Tibial nerve (tissue), 4 donors: Measurements from ENCODE around the gene C3orf22. TPM values are rescaled to one million over a fixed set of nuclear protein-coding genes. Genes with fewer than 3 reads are reported as not detected.

Source experiments
- DNase-seq, 2 donors: peaks; one replicate each; pipeline ENCODE4 v3.0.0-alpha.2; 2019; ENCODE audit warnings: low spot score in 2 of 2
- H3K27ac ChIP-seq, 4 donors: fragments of 200-600 bp; sonication (generic) in 3 of 4; one replicate each; pipeline ENCODE4 v1.5.1; 2017 to 2019; ENCODE audit warnings: mild to moderate bottlenecking in 1 of 4
- H3K27me3 ChIP-seq, 2 donors: fragments of 200-600 bp; sonication (generic) in 1 of 2; one replicate each; pipeline versions ENCODE4 v1.5.1 to v1.6.0; 2017 to 2019
- H3K36me3 ChIP-seq, 3 donors: fragments of 200-600 bp; sonication (generic); one replicate each; pipeline ENCODE4 v1.5.1; 2018 to 2019
- H3K4me1 ChIP-seq, 4 donors: fragments of 200-600 bp; sonication (generic) in 3 of 4; one replicate each; pipeline ENCODE4 v1.5.1; 2017 to 2019
- H3K4me3 ChIP-seq, 4 donors: fragments of 200-600 bp; sonication (generic) in 3 of 4; one replicate each; pipeline ENCODE4 v1.5.1; 2017 to 2019; ENCODE audit warnings: mild to moderate bottlenecking in 1 of 4, moderate library complexity in 1 of 4
- H3K9me3 ChIP-seq, 4 donors: fragments of 200-600 bp; sonication (generic) in 3 of 4; one replicate each; pipeline ENCODE4 v1.5.1; 2017 to 2019
- CTCF ChIP-seq, 5 experiments: fragments of 200-600 bp in 3 of 5; fragments of 450-650 bp in 2 of 5; sonication (generic) in 3 of 5; IDR thresholded peaks; one replicate each; pipeline ENCODE4 v1.5.1; 2016 to 2019; ENCODE audit warnings: antibody characterized with exemption in 5 of 5, mild to moderate bottlenecking in 3 of 5, moderate library complexity in 2 of 5
- EP300 ChIP-seq, 2 donors: sonication (generic); formaldehyde crosslinking; IDR thresholded peaks; one replicate each; pipeline ENCODE4 v1.6.1; 2017; ENCODE audit warnings: antibody characterized with exemption in 2 of 2, mild to moderate bottlenecking in 1 of 2
- POLR2A ChIP-seq, 2 donors: fragments of 450-650 bp; IDR thresholded peaks; one replicate each; pipeline ENCODE4 v1.6.1; 2017; ENCODE audit warnings: antibody characterized with exemption in 2 of 2, mild to moderate bottlenecking in 2 of 2, moderate library complexity in 2 of 2
- WGBS, 2 donors: methylation state at CpG; one replicate each; pipeline ENCODE4 v1.1.5; 2018; 5-methylcytosine and 5-hydroxymethylcytosine counted together
- total RNA-seq, 4 donors: library from RNA; depleted of rRNA; stranded (reverse); fragments of >200 nt; gene quantifications; one replicate each; pipeline ENCODE4 v1.1.0, GENCODE V29; 2016

C3orf22 gene
- total RNA-seq, 4 donors from 2014 or later: not detected

GRCh38 chr3:126526668-126527005, 32.1 kb downstream of the C3orf22 start:
- WGBS, 2 donors: 87 to 89% methylated on average over 7 of the region's 7 CpGs
- Histone ChIP-seq H3K4me3 (no peak overlapping the region), H3K27me3 (peaks cover 0 to 20% of the 10 kb centered on the region in 2 donors), H3K27ac (no peak overlapping the region), H3K4me1 (peaks cover 0 to 23% (median 3%) of the 10 kb centered on the region in 4 donors), H3K9me3 (no peaks in the 10 kb centered on the region), H3K36me3 (no peaks in the 10 kb centered on the region)
- TF ChIP-seq CTCF (IDR thresholded peaks at IDR 0.05): no peak
- no peak for TF ChIP-seq POLR2A (IDR thresholded peaks at IDR 0.05)
- TF ChIP-seq EP300 (IDR thresholded peaks at IDR 0.05): no peak
- no peak for DNase-seq

GRCh38 chr3:126525853-126526667, 32.7 kb downstream of the C3orf22 start:
- no peaks in the 10 kb centered on the region for H3K9me3 ChIP-seq
- 80 to 88% methylated on average over 8 of the region's 8 CpGs for WGBS, 2 donors
- no peak overlapping the region for H3K27ac ChIP-seq
- H3K4me1 ChIP-seq: peaks cover 0 to 23% (median 3%) of the 10 kb centered on the region in 4 donors
- TF ChIP-seq EP300 (IDR thresholded peaks at IDR 0.05): no peak
- TF ChIP-seq CTCF (IDR thresholded peaks at IDR 0.05): no peak
- no peak for TF ChIP-seq POLR2A (IDR thresholded peaks at IDR 0.05)
- H3K27me3 ChIP-seq: peaks cover 0 to 20% of the 10 kb centered on the region in 2 donors
- H3K36me3 ChIP-seq: no peaks in the 10 kb centered on the region
- no peak for DNase-seq
- no peak overlapping the region for H3K4me3 ChIP-seq

- 75 to 88% methylated on average over 11 to 12 of the region's 12 CpGs for whole genome bisulfite sequencing, 2 donors
Measured at GRCh38 chr3:126525091-126525852, 33.5 kb downstream of the C3orf22 start.

DNA sequence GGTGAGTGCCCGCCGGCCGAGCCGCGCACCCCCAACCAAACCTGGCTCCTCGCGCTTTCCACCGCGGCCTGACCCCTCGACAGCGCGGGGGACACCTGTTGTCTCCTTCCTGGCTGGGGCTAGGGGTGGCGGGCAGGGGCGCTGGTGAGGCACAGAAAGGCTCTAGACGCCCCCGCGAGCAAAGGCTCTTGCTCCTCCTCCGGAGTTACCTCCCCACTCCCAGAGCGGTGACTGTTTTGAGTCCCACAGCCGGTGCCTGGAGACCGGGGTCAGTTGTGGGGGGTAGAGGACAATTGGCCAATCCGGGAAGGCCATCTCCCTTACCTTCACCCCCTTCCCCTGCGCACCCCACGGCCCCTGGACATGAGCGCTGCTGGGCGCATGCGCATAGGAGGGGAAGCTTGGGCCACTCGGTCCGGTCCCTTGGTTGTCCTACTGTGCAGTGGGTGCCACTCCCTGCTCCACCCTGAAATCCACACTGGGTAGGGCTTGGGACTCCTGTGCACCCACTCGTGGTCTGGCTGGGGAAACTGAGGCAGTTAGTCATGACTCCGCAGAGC, 34.2 kb downstream of the C3orf22 start:
- Histone ChIP-seq H3K36me3 (no peaks in the 10 kb centered on the region), H3K27ac (peak overlapping the region in 1 of 4 donors; percentile 57), H3K9me3 (no peaks in the 10 kb centered on the region), H3K27me3 (peaks cover 0 to 20% of the 10 kb centered on the region in 2 donors), H3K4me1 (peaks cover 0 to 23% (median 3%) of the 10 kb centered on the region in 4 donors), H3K4me3 (peak overlapping the region; percentile 17 to 54 (median 28))
- TF ChIP-seq POLR2A (IDR thresholded peaks at IDR 0.05) (no peak), EP300 (IDR thresholded peaks at IDR 0.05) (no peak), CTCF (IDR thresholded peaks at IDR 0.05) (no peak)
- no peak for DNase-seq
- WGBS, 2 donors: 1 to 17% methylated on average over 19 to 22 of the region's 31 CpGs

More at GRCh38 chr3:126525091-126525852, 33.5 kb downstream of the C3orf22 start:
- H3K4me1 ChIP-seq: peaks cover 0 to 23% (median 3%) of the 10 kb centered on the region in 4 donors
- no peaks in the 10 kb centered on the region for H3K9me3 ChIP-seq
- H3K27ac ChIP-seq: no peak overlapping the region
- no peaks in the 10 kb centered on the region for H3K36me3 ChIP-seq
- DNase-seq: no peak
- peaks cover 0 to 20% of the 10 kb centered on the region in 2 donors for H3K27me3 ChIP-seq
- no peak overlapping the region for H3K4me3 ChIP-seq
- no peak for TF ChIP-seq EP300 (IDR thresholded peaks at IDR 0.05)
- no peak for TF ChIP-seq POLR2A (IDR thresholded peaks at IDR 0.05)
- TF ChIP-seq CTCF (IDR thresholded peaks at IDR 0.05): no peak
